SK-N-SH treated with all-trans-retinoic acid at 6 μM for 48 hours (cell line): Measurements from ENCODE around the gene IGFBP7.

ENCODE experiments used
- CSDC2 ChIP-seq: fragments of 250-450 bp; sonication (Bioruptor Pico); IDR thresholded peaks from 2 replicates; pipeline ENCODE4 v1.5.0; 2020; ENCODE audit warnings: mild to moderate bottlenecking, moderate library complexity
- GLIS3 ChIP-seq: fragments of 250-450 bp; sonication (Bioruptor Pico); IDR thresholded peaks from 2 replicates; pipeline ENCODE4 v1.5.0; 2020; ENCODE audit warnings: mild to moderate bottlenecking, moderate library complexity
- RARB ChIP-seq: fragments of 250-450 bp; sonication (Bioruptor Pico); IDR thresholded peaks from 2 replicates; pipeline ENCODE4 v1.8.0; 2021; ENCODE audit warnings: mild to moderate bottlenecking, moderate library complexity
- TOX ChIP-seq: fragments of 250-450 bp; sonication (Bioruptor Pico); IDR thresholded peaks from 2 replicates; pipeline ENCODE4 v1.8.0; 2021; ENCODE audit warnings: mild to moderate bottlenecking, moderate library complexity, borderline replicate concordance
- ZC3H10 ChIP-seq: fragments of 250-450 bp; sonication (Bioruptor Pico); IDR thresholded peaks from 2 replicates; pipeline ENCODE4 v1.5.1; 2021; ENCODE audit warnings: mild to moderate bottlenecking, moderate library complexity
- ZNF565 ChIP-seq: fragments of 450-650 bp; formaldehyde crosslinking; conservative IDR thresholded peaks from 2 replicates; pipeline ENCODE4 v1.5.0; 2020; ENCODE audit warnings: low read depth, mild to moderate bottlenecking, moderate library complexity
- ZNF70 ChIP-seq: fragments of 450-650 bp; formaldehyde crosslinking; IDR thresholded peaks from 2 replicates; pipeline ENCODE4 v1.5.0; 2020; ENCODE audit warnings: mild to moderate bottlenecking, moderate library complexity
- TF ChIP-seq, protein P1 (sequence below): fragments of 250-450 bp; sonication (Bioruptor Pico); IDR thresholded peaks from 2 replicates; pipeline ENCODE4 v1.8.0; 2020; ENCODE audit warnings: mild to moderate bottlenecking, moderate library complexity, borderline replicate concordance
- TF ChIP-seq, protein P2 (sequence below): fragments of 250-450 bp; sonication (Bioruptor Pico); IDR thresholded peaks from 2 replicates; pipeline ENCODE4 v1.5.1; 2020; ENCODE audit warnings: low read depth, mild to moderate bottlenecking, moderate library complexity

DNA sequence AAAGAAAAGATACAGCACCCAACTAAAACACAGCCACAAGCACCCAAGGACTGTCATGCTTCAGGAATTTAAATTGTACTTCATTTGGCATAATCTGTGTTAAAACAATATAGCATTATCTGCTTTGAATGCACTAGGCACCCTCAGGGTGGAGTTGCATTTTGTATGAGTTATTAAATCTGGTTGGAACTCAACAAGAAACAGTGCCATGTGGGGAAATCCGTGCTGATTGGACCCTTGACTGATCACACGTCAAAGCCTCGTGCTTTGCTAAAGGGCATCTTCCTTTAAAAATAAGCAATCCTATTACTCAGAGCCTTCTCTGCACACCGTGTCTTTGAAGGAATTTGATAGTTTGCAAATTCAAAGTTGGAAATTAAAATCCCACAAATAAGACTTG lies 35.4 kb downstream of the IGFBP7 start:
- no peak for TF ChIP-seq RARB (CRISPR knock-in tag)
- no peak for TF ChIP-seq ZNF70
- no peak for TF ChIP-seq GLIS3 (CRISPR knock-in tag)
- no peak for TF ChIP-seq ZC3H10 (CRISPR knock-in tag)
- TF ChIP-seq, protein P1, sequence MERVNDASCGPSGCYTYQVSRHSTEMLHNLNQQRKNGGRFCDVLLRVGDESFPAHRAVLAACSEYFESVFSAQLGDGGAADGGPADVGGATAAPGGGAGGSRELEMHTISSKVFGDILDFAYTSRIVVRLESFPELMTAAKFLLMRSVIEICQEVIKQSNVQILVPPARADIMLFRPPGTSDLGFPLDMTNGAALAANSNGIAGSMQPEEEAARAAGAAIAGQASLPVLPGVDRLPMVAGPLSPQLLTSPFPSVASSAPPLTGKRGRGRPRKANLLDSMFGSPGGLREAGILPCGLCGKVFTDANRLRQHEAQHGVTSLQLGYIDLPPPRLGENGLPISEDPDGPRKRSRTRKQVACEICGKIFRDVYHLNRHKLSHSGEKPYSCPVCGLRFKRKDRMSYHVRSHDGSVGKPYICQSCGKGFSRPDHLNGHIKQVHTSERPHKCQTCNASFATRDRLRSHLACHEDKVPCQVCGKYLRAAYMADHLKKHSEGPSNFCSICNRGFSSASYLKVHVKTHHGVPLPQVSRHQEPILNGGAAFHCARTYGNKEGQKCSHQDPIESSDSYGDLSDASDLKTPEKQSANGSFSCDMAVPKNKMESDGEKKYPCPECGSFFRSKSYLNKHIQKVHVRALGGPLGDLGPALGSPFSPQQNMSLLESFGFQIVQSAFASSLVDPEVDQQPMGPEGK (CRISPR knock-in tag), result no peak
- no peak for TF ChIP-seq TOX
- no peak for TF ChIP-seq CSDC2 (CRISPR knock-in tag)
- TF ChIP-seq, protein P2, sequence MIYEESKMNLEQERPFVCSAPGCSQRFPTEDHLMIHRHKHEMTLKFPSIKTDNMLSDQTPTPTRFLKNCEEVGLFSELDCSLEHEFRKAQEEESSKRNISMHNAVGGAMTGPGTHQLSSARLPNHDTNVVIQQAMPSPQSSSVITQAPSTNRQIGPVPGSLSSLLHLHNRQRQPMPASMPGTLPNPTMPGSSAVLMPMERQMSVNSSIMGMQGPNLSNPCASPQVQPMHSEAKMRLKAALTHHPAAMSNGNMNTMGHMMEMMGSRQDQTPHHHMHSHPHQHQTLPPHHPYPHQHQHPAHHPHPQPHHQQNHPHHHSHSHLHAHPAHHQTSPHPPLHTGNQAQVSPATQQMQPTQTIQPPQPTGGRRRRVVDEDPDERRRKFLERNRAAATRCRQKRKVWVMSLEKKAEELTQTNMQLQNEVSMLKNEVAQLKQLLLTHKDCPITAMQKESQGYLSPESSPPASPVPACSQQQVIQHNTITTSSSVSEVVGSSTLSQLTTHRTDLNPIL (CRISPR knock-in tag), result no peak
- TF ChIP-seq ZNF565 (CRISPR knock-in tag), result no peak
